ENCODE data around the gene ZSWIM8. TPM values are rescaled to one million over a fixed set of nuclear protein-coding genes. Genes with fewer than 3 reads are reported as not detected.

Gene ZSWIM8
- total and polyA plus RNA-seq, 2 of the 8 experiments (the other 6 are each of a cell fraction or from before 2014, with no cell fraction given) = 44.7 to 99.7 TPM

- no peak overlapping the region for H2AK5ac ChIP-seq (ENCODE audit: low read depth, low read length)
- H3K56ac ChIP-seq (replicated peaks; ENCODE audit: insufficient read length, low read depth, low read length) = no peak overlapping the region
- H2BK20ac ChIP-seq (ENCODE audit: low read length) = no peak overlapping the region
- H3K9ac ChIP-seq (replicated peaks in 1 of 4; ENCODE audit: extremely low read depth in 1 of 4, low read depth in 3 of 4, low read length in 3 of 4) = no peak overlapping the region
- no peak overlapping the region for H3K4ac ChIP-seq (replicated peaks; ENCODE audit: insufficient read length, low read depth, low read length)
- H2BK15ac ChIP-seq (ENCODE audit: low read length) = no peak overlapping the region
- POLR2A ChIA-PET (ENCODE audit: partially characterized antibody) = interaction anchor here (0.5 to 12.1 kb wide), 7 partner anchors 8 to 62 kb away, joined by 3 to 137 read pairs (median 3); partner anchors contain the start of genes CHCHD1, NDST2 and ZSWIM8
- H3K14ac ChIP-seq (ENCODE audit: insufficient read length) = no peak overlapping the region
- no peak overlapping the region; the same call in 1 of the 2 replicates for H4K8ac ChIP-seq (ENCODE audit: extremely low read depth, insufficient read depth, low read length)
- H2BK12ac ChIP-seq (ENCODE audit: low read depth, low read length) = no peak overlapping the region
- peaks cover 0 to 7% of the 10 kb centered on the region in 2 experiments for H4K20me1 ChIP-seq (replicated peaks in 1 of 2; ENCODE audit: control insufficient read depth in 1 of 2, insufficient read depth in 2 of 2, low read length in 2 of 2)
- no peak overlapping the region for H2BK120ac ChIP-seq (replicated peaks; ENCODE audit: low read depth, low read length)
- no peak overlapping the region for H4K91ac ChIP-seq (replicated peaks; ENCODE audit: insufficient read length, low read length)
- H3K4me3 ChIP-seq (ENCODE audit: extremely low read depth in 1 of 4, insufficient read depth in 2 of 4, low read depth in 3 of 4, low read length in 4 of 4) = no peak overlapping the region
- no peak overlapping the region for H3K18ac ChIP-seq (ENCODE audit: extremely low read depth, low read length)
- H3K79me2 ChIP-seq (ENCODE audit: control insufficient read depth in 1 of 2, insufficient read depth in 2 of 2, low read length in 2 of 2) = no peaks in the 10 kb centered on the region
- no peak overlapping the region for H2AFZ ChIP-seq (ENCODE audit: low read length)
- H3K9me3 ChIP-seq (ENCODE audit: insufficient read depth in 2 of 2, low read depth in 1 of 2, low read length in 1 of 2) = no peaks in the 10 kb centered on the region
- H3K27ac ChIP-seq (ENCODE audit: low read depth, low read length) = no peak overlapping the region
- 88% methylated on average over 2 of the region's 5 CpGs; no CpG with 5 or more reads in 1 of the 2 experiments for WGBS, 2 experiments (ENCODE audit: extremely low coverage in 1 of 2, insufficient coverage in 1 of 2, insufficient read length in 1 of 2, insufficient replicate concordance in 2 of 2, low coverage in 1 of 2, low lambda C conversion rate in 2 of 2, missing lambda C conversion rate in 1 of 2)
- H3K4me1 ChIP-seq (replicated peaks in 1 of 4; ENCODE audit: control insufficient read depth in 3 of 4, insufficient read depth in 4 of 4, low read length in 3 of 4) = no peaks in the 10 kb centered on the region
- 0 out of 2 replicates have a peak, but pooled peaks cover 6% of the 10 kb centered on the region for H3K23me2 ChIP-seq (ENCODE audit: low read depth, low read length)
- H3K36me3 ChIP-seq (ENCODE audit: control insufficient read depth in 2 of 4, insufficient read depth in 4 of 4, low read length in 3 of 4) = peaks cover 8 to 31% (median 20%) of the 10 kb centered on the region in 4 experiments; a peak in 7 of 8 replicates
- DNase-seq (ENCODE audit: low read depth in 1 of 2, low spot score in 2 of 2) (no peak), FAIRE-seq (no peak)
- no peaks in the 10 kb centered on the region for H3K27me3 ChIP-seq (replicated peaks in 1 of 4; ENCODE audit: control insufficient read depth in 3 of 4, extremely low read depth in 1 of 4, insufficient read depth in 3 of 4, low read length in 3 of 4)
- H3K79me1 ChIP-seq (ENCODE audit: low read depth, low read length) = no peaks in the 10 kb centered on the region
- no peak overlapping the region for H4K5ac ChIP-seq (ENCODE audit: insufficient read length, low read depth, low read length)
- H3K23ac ChIP-seq (ENCODE audit: insufficient read length) = no peak overlapping the region
- H3K4me2 ChIP-seq (ENCODE audit: insufficient read depth in 1 of 2, low read depth in 2 of 2, low read length in 2 of 2) = no peak overlapping the region
- CTCF ChIA-PET (ENCODE audit: partially characterized antibody) = no interaction called here
- H2BK5ac ChIP-seq (ENCODE audit: low read depth, low read length) = no peak overlapping the region
- TF ChIP-seq TEAD4 (IDR thresholded peaks at IDR 0.05; ENCODE audit: low read depth, low read length) (no peak), CHD2 (IDR thresholded peaks at IDR 0.05; ENCODE audit: low read length) (no peak), SP1 (IDR thresholded peaks at IDR 0.05; ENCODE audit: low read depth, low read length) (no peak), SIN3A (conservative IDR thresholded peaks at IDR 0.05 in 1 of 2, IDR thresholded peaks at IDR 0.05 in 1 of 2; ENCODE audit: low read depth in 1 of 2, low read length in 2 of 2) (no peak), POLR2AphosphoS5 (IDR thresholded peaks at IDR 0.05; ENCODE audit: low read depth, low read length) (no peak), GTF2F1 (IDR thresholded peaks at IDR 0.05; ENCODE audit: borderline replicate concordance, low read depth, low read length) (no peak), SUZ12 (IDR thresholded peaks at IDR 0.05; ENCODE audit: low read length) (no peak), BRCA1 (IDR thresholded peaks at IDR 0.05; ENCODE audit: low read depth, low read length) (no peak), SP2 (IDR thresholded peaks at IDR 0.05; ENCODE audit: low read length) (no peak), SIX5 (IDR thresholded peaks at IDR 0.05; ENCODE audit: low read depth, low read length) (no peak), MAFK (IDR thresholded peaks at IDR 0.05; ENCODE audit: low read depth, low read length) (no peak), PHF8 (conservative IDR thresholded peaks at IDR 0.05; ENCODE audit: low read depth, low read length) (no peak), ATF2 (IDR thresholded peaks at IDR 0.05; ENCODE audit: low read length) (no peak)
Measured at GRCh38 chr10:73793456-73793855, 8.1 kb downstream of the ZSWIM8 start.
